ENCODE results near the gene SLC24A3.

The SLC24A3 gene

GRCh38 chr20:19451923-19452295, 239.5 kb downstream of the SLC24A3 start:
- DNase-seq: no peak

DNA sequence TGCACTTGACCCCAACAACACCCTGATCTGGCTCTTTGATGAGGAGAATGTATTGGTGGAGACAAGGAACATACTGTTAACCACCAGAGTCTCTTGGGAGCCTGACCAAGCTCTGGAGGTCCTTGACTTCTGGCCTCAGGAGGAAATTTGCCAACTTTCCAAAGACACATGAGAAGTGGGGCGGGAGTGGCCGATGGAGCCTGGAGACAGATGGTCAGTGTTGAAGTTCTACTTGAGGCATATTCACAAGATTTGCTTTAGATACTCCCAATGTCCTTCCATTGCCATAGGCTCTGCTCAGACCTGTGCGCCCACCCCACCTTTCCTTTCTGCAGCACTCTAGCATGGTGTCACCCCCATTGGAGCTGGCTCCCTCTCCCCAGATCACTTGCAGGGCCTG, 241.0 kb downstream of the SLC24A3 start:
- no peak for DNase-seq

- DNase-seq: no peak
Measured at GRCh38 chr20:19453862-19454261, 241.4 kb downstream of the SLC24A3 start.

DNA sequence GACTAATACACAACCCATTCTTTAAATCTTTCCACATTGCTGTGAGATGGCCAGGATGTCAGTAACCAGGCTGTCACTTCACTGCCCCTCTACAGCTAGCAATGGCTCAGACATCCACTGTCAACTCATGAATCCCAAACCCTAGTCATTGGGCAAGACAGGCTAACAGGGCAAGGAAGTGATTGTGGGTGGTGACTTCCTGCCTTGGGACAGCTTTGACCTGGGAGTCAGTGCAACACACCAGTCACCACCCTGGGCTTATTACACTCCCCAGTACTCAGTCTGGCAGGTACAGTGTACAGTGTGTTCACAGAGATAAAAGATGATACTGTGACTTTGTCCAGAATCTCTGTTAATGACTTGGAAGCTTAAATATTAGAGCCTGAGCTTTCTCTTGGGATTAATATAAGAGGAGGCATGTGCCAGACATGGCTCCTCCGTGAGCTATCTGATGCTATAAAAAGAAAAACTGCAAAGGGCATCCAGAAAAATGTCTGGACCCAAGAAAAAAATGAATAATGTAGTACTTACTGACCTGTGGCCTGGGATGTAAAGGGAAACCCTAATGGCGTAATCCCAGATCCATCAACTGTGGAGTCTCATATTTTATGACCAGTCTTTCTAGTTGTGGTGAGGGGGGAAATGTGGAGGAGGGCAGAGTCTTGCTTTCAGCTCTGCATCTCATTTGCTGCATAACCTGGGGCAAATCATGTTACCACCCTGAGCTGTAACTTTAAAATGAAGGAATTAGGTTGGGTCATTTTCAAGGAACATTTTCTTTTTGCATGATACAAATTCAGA, 244.4 kb downstream of the SLC24A3 start:
- DNase-seq: no peak

DNA sequence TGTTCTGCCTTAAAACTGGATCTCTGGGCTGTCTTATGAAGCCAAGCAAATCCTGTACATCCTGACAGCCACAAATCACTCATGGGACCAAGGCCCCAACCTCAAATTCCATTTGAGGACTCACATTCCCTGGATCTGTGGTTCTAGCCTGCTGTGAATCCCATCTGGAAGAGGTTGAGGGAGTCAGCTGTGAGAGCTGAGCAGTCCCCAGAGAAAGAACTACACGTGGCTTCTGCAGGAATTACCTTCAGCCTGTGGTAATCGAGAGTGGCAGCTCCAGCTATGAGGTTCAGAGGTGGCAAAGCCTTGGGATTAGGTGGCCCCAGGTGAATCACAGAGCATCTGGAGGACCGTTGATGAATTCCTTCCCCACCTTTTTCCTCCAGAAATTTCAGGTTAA, 245.2 kb downstream of the SLC24A3 start:
- DNase-seq: no peak

DNA sequence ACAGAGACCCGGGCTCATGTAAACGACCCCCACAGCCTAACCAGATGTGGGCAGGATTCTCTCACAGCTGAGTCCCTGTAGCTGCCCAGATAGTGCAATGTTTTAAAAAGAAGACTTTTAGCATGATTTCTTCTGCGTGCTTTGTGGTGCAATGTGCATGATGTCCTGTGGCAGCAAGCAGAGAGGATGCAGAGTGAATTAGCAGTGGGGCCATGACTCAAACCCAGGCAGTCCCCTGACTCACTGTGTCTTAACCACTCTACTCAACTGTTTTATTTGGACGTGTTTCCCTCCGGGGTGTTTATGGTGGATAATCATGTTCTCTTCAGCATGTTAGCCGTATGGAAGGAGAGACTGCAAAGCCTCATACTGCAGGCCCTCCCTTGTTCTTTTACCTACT, 247.9 kb downstream of the SLC24A3 start:
- DNase-seq: no peak

- no peak for DNase-seq
Measured at GRCh38 chr20:19462491-19462890, 250.0 kb downstream of the SLC24A3 start.

- no peak for DNase-seq
Measured at GRCh38 chr20:19463597-19463996, 251.2 kb downstream of the SLC24A3 start.

GRCh38 chr20:19465536-19465935, 253.1 kb downstream of the SLC24A3 start:
- no peak for DNase-seq

DNA sequence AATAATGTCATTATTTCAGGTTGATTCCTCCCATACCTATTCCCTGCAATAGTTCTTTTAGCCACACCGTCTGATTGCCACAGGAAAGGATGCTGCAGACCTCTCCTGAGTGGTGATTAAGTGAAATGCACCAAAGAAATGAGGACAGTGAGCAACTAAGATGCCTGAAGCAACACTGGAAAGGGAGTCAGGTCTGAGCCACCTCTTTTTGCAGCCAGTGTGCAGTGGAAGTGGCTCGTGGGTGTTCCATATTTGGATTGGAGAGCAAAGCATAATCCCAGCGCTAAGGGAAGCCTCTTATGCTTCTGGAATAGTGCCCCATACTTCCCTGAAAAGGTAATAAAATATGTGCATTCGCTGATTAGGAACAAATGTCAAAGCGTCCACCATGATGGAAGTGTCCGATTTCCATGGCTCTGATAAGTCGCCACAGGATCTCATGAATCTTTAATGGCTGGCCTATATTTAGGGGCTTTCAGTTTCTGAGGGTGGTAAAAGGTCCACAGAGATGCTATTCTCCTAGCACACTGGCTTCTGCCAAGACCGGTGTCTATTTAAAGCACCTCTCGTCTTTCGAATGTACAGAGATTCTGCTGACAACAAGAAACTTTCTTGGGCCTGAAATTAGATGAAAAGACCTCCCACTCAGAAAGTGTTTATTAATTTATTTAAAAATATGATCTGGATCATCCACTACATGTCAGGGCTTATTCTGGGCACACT, 253.9 kb downstream of the SLC24A3 start:
- no peak for DNase-seq

- no peak for DNase-seq
Measured at GRCh38 chr20:19473216-19473921, 260.9 kb downstream of the SLC24A3 start.

DNA sequence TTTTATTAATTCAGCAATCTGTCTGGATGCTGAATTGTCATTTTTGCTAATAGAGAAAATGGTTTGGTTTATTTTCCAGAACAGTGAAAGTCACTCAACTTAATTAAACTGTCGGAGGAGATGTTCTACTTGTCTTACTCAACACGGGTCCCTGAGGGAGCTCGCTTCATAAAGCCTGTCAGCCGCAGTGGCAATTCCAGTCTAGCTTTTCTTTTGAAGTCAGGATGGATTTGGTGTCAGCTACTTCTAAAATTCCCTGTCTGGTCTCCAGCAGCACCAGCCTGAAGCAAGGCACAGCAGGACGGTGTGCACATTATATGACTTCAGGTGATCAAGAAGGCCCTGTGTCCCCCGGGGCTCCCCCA, 261.5 kb downstream of the SLC24A3 start:
- no peak for DNase-seq

DNA sequence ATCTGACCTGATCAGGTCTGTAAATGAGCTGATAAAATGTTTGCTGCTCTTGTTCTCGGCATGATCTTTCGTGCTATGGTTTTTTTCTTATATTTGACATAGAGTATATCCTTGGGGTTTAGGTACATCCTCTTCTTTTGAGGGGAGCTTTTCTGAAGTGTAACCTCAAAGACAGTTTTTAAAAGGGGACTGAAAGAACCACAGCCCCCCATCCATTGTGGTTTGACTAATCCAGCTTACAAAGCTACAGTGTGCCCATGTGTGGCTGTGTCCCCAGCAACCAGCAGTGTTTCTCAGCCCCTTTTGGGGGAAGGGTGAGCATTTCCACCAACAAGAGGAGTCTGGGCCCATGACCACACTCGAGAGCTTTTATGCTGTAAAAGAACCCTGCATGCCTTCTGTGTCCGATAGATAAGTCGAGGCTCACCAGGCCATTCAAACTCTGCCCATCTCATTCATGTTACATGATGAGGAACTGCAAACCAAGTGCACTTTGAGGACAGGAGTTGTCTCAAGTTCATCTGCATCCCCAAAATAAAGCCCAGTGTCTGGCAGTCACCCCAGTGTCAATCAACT, 266.0 kb downstream of the SLC24A3 start:
- DNase-seq: no peak

DNA sequence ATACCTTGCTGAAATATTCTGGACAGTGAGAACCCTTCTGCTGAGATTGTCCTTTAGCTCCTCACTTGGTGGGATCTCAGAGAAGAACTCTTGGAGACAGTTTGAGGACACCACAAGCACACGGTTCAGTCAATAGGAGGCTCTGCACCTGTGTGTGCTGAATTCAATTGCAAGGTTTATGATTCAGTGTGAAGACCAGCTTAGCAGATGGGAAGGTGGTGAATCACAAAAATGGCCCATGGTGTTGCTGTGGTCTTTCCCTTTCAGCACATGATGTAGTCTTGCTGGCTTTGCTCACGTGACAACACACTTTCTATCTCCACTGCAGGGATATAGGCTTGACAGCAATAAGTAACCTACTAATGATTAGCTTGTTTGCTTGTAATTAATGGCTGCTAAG, 270.3 kb downstream of the SLC24A3 start:
- no peak for DNase-seq

GRCh38 chr20:19483309-19483708, 270.9 kb downstream of the SLC24A3 start:
- no peak for DNase-seq

- no peak for DNase-seq
Measured at GRCh38 chr20:19486446-19486845, 274.0 kb downstream of the SLC24A3 start.

DNA sequence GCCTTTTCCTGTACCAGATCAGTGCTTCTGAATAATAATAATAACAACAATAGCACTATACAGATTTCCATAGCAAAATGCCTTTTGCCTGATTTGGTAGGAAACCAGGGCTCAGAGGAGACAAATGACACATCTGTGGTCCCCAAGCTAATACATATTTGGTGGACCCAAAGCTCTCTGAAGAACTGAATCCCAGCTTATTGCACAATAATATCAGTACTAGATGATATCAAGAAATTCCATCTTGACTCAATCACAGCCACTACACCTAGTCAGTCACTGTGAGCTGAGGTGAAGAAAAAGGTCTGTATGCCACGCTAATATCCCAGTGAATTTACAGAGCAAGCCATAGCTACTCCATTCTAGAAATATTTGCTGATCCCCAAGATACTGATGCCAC, 275.0 kb downstream of the SLC24A3 start:
- no peak for DNase-seq

GRCh38 chr20:19491241-19491640, 278.8 kb downstream of the SLC24A3 start:
- no peak for DNase-seq

- no peak for DNase-seq
Measured at GRCh38 chr20:19492116-19492515, 279.7 kb downstream of the SLC24A3 start.

GRCh38 chr20:19492687-19493336, 280.4 kb downstream of the SLC24A3 start:
- DNase-seq: peak in 1 of 56 donors; percentile 13

GRCh38 chr20:19493794-19494495, 281.5 kb downstream of the SLC24A3 start:
- no peak for DNase-seq
